ENCODE measurements around the gene SCYL1.
A peak's percentile ranks its signal among the peaks of the same experiment; 100 is the strongest.

Gene SCYL1

GRCh38 chr11:65524741-65525545 lies at the start of gene SCYL1:
Gene SCYL1, plus strand, starts transcription at chr11:65525083. Its CDS starts 71 bp downstream, at chr11:65525154.
- no peak for FAIRE-seq
- peak; percentile 37 for DNase-seq (ENCODE audit: low spot score)

- FAIRE-seq = no peak
- no peak for DNase-seq (ENCODE audit: low spot score)
Measured at GRCh38 chr11:65476632-65477148, 48.2 kb upstream of the SCYL1 start.

- FAIRE-seq = no peak
- peak; percentile 84 for DNase-seq (ENCODE audit: low spot score)
Measured at GRCh38 chr11:65477149-65477965, 47.5 kb upstream of the SCYL1 start.

- no peak for DNase-seq (ENCODE audit: low spot score)
Measured at GRCh38 chr11:65478388-65479183, 46.3 kb upstream of the SCYL1 start.

GRCh38 chr11:65479184-65480145 lies 45.4 kb upstream of the SCYL1 start:
- peak; percentile 61 for DNase-seq (ENCODE audit: low spot score)
- no peak for FAIRE-seq

More at GRCh38 chr11:65478388-65479183, 46.3 kb upstream of the SCYL1 start:
- no peak for FAIRE-seq

GRCh38 chr11:65482306-65482850 lies 42.5 kb upstream of the SCYL1 start:
- FAIRE-seq = no peak
- no peak for DNase-seq (ENCODE audit: low spot score)

GRCh38 chr11:65485920-65486219 lies 39.0 kb upstream of the SCYL1 start:
- no peak for DNase-seq (ENCODE audit: low spot score)
- FAIRE-seq = no peak

GRCh38 chr11:65486570-65487466 lies 38.1 kb upstream of the SCYL1 start:
- DNase-seq (ENCODE audit: low spot score) = no peak
- FAIRE-seq = no peak

GRCh38 chr11:65487467-65488272 lies 37.2 kb upstream of the SCYL1 start:
- DNase-seq (ENCODE audit: low spot score) (peak; percentile 99), FAIRE-seq (peak; percentile 83)

GRCh38 chr11:65488273-65489034 lies 36.4 kb upstream of the SCYL1 start:
- FAIRE-seq = no peak
- DNase-seq (ENCODE audit: low spot score) = peak; percentile 56

GRCh38 chr11:65489035-65489705 lies 35.7 kb upstream of the SCYL1 start:
- peak; percentile 29 for FAIRE-seq
- peak; percentile 90 for DNase-seq (ENCODE audit: low spot score)

- FAIRE-seq (no peak), DNase-seq (ENCODE audit: low spot score) (no peak)
Measured at GRCh38 chr11:65489706-65490320, 35.1 kb upstream of the SCYL1 start.

GRCh38 chr11:65491163-65491465 lies 33.8 kb upstream of the SCYL1 start:
- no peak for DNase-seq (ENCODE audit: low spot score)
- no peak for FAIRE-seq

- DNase-seq (ENCODE audit: low spot score) (peak; percentile 95), FAIRE-seq (peak; percentile 71)
Measured at GRCh38 chr11:65491614-65492386, 33.1 kb upstream of the SCYL1 start.

GRCh38 chr11:65492387-65492636 lies 32.6 kb upstream of the SCYL1 start:
- DNase-seq (ENCODE audit: low spot score) (no peak), FAIRE-seq (no peak)
